Thyroid gland (tissue), 4 donors: Measurements from ENCODE around the gene TNFRSF21. TPM values are rescaled to one million over a fixed set of nuclear protein-coding genes. Genes with fewer than 3 reads are reported as not detected.

Experiments used
- DNase-seq, 2 donors: peaks; one replicate each; pipeline ENCODE4 v3.0.0-alpha.2; 2019
- H3K27ac ChIP-seq, 3 donors: fragments of 200-600 bp; sonication (generic); 1 replicate in 2 of 3; 2 replicates in 1 of 3; pipeline ENCODE4 v1.5.1; 2016 to 2019; ENCODE audit warnings: mild to moderate bottlenecking in 1 of 3, moderate library complexity in 1 of 3
- H3K27me3 ChIP-seq: fragments of 200-600 bp; sonication (generic); one replicate; pipeline ENCODE4 v1.5.1; 2019
- H3K36me3 ChIP-seq, 2 donors: fragments of 200-600 bp; sonication (generic); one replicate each; pipeline ENCODE4 v1.5.1; 2016 to 2019
- H3K4me1 ChIP-seq, 2 donors: fragments of 200-600 bp; sonication (generic); one replicate each; pipeline ENCODE4 v1.5.1; 2017 to 2019
- H3K4me3 ChIP-seq, 3 donors: fragments of 200-600 bp; sonication (generic); replicated peaks in 1 of 3; 1 replicate in 2 of 3; 2 replicates in 1 of 3; pipeline ENCODE4 v1.5.1; 2016; ENCODE audit warnings: mild to moderate bottlenecking in 1 of 3
- H3K9me3 ChIP-seq: fragments of 200-600 bp; sonication (generic); one replicate; pipeline ENCODE4 v1.5.1; 2017
- CTCF ChIP-seq, 6 experiments: fragments of 200-600 bp in 3 of 6; fragments of 450-650 bp in 3 of 6; sonication (generic) in 3 of 6; IDR thresholded peaks; one replicate each; pipeline ENCODE4 v1.5.1; 2016 to 2019; ENCODE audit warnings: antibody characterized with exemption in 6 of 6, mild to moderate bottlenecking in 2 of 6, inconsistent platforms in 1 of 6, moderate library complexity in 1 of 6
- POLR2A ChIP-seq, 2 donors: fragments of 450-650 bp; IDR thresholded peaks; one replicate each; pipeline ENCODE4 v1.6.1; 2017; ENCODE audit warnings: antibody characterized with exemption in 2 of 2, mild to moderate bottlenecking in 2 of 2, moderate library complexity in 1 of 2
- WGBS, 2 donors: methylation state at CpG; one replicate each; pipeline ENCODE4 v1.1.5; 2017; 5-methylcytosine and 5-hydroxymethylcytosine counted together
- intact Hi-C: fragments of 100-400 bp; cut with DNase I; formaldehyde crosslinking; loops from one replicate; pipeline ENCODE4 v1.15.1; 2023
- total RNA-seq, 4 donors: library from RNA; depleted of rRNA; stranded (reverse); fragments of >200 nt; gene quantifications; one replicate each; pipeline ENCODE4 v1.2.3, GENCODE V29; 2016

The TNFRSF21 gene
- 10 to 100 TPM in 1 of 4 donors, 1 to 10 TPM in 3; 5.7 to 13.6 (median 7.0) TPM for total RNA-seq

GRCh38 chr6:47309291-47310130 lies at the start of gene TNFRSF21:
Gene TNFRSF21, minus strand, starts transcription at chr6:47309905. Its CDS starts 394 bp downstream, at chr6:47309511.
- Histone ChIP-seq H3K4me3 (peak within 1 kb of the TSS; percentile 7 to 64 (median 40)), H3K9me3 (no peaks in the 10 kb centered on the region), H3K27me3 (no peaks in the 10 kb centered on the region), H3K36me3 (no peaks in the 10 kb centered on the region), H3K4me1 (peaks cover 3 to 4% of the 10 kb centered on the region in 2 donors), H3K27ac (peak within 1 kb of the TSS in 2 of 3 donors; percentile 59 to 60)
- intact Hi-C loops = loop anchor here (2.0 kb wide), 1 partner anchor 211 kb away; no protein-coding TSS in a partner anchor
- peak in 1 of 2 donors; percentile 82 for TF ChIP-seq POLR2A (IDR thresholded peaks at IDR 0.05)
- peak; percentile 78 to 97 (median 95) for TF ChIP-seq CTCF (IDR thresholded peaks at IDR 0.05)
- WGBS, 2 donors = 0% methylated on average over 11 of the region's 86 CpGs
- DNase-seq = peak; percentile 89 to 92

GRCh38 chr6:47358440-47359225 lies 48.9 kb upstream of the TNFRSF21 start:
- H3K36me3 ChIP-seq = no peaks in the 10 kb centered on the region
- no peaks in the 10 kb centered on the region for H3K27me3 ChIP-seq
- no peaks in the 10 kb centered on the region for H3K9me3 ChIP-seq
- no peak for DNase-seq
- H3K4me1 ChIP-seq = no peaks in the 10 kb centered on the region
- H3K27ac ChIP-seq = no peak overlapping the region
- TF ChIP-seq POLR2A (IDR thresholded peaks at IDR 0.05) (no peak), CTCF (IDR thresholded peaks at IDR 0.05) (no peak)
- WGBS, 2 donors = 72 to 74% methylated on average over 6 of the region's 6 CpGs
- H3K4me3 ChIP-seq = no peak overlapping the region
- intact Hi-C loops = no loop called here

GRCh38 chr6:47357827-47358226 lies 48.1 kb upstream of the TNFRSF21 start:
- no peak overlapping the region for H3K27ac ChIP-seq
- no peaks in the 10 kb centered on the region for H3K36me3 ChIP-seq
- intact Hi-C loops = no loop called here
- TF ChIP-seq CTCF (IDR thresholded peaks at IDR 0.05) (no peak), POLR2A (IDR thresholded peaks at IDR 0.05) (no peak)
- no peaks in the 10 kb centered on the region for H3K4me1 ChIP-seq
- H3K27me3 ChIP-seq = no peaks in the 10 kb centered on the region
- DNase-seq = no peak
- H3K4me3 ChIP-seq = no peak overlapping the region
- H3K9me3 ChIP-seq = no peaks in the 10 kb centered on the region
- WGBS, 2 donors = 84 to 90% methylated on average over 2 of the region's 2 CpGs

- no peak for DNase-seq
- TF ChIP-seq CTCF (IDR thresholded peaks at IDR 0.05) (no peak), POLR2A (IDR thresholded peaks at IDR 0.05) (no peak)
Measured at GRCh38 chr6:47355496-47355895, 45.8 kb upstream of the TNFRSF21 start.

More at GRCh38 chr6:47355496-47355895, 45.8 kb upstream of the TNFRSF21 start:
- Histone ChIP-seq H3K4me1 (no peaks in the 10 kb centered on the region), H3K9me3 (no peaks in the 10 kb centered on the region), H3K27ac (no peak overlapping the region), H3K4me3 (no peak overlapping the region), H3K36me3 (no peaks in the 10 kb centered on the region), H3K27me3 (no peaks in the 10 kb centered on the region)
- intact Hi-C loops = no loop called here
